ENCODE measurements around the gene KRTAP7-1. TPM values are rescaled to one million over a fixed set of nuclear protein-coding genes. Genes with fewer than 3 reads are reported as not detected.

Gene KRTAP7-1, protein sequence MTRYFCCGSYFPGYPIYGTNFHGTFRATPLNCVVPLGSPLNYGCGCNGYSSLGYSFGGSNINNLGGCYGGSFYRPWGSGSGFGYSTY
- total RNA-seq, result not detected in 2 replicates

DNA sequence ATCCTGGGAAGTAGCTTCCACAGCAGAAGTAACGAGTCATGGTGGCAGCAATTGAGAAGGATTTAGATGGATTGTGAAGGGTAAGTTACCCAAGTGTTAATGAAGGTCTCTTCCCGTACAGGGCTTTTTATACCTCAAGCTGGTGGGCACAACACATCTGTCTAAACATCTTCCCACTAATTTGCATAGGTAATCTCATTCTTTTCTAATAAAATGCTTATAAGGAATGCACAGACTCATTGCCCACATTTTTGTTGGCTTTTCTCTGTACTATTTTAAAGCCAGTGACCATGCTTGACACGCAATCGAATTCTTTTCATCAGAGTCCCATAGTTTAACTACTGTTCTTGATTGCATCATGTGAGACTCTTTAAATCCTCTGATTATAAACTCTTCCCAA is at the start of gene KRTAP7-1:
Gene KRTAP7-1 (minus strand): TSS at position 101 of the 400 bp plus-strand sequence. CDS start 61 bp downstream, at position 40.

DNA sequence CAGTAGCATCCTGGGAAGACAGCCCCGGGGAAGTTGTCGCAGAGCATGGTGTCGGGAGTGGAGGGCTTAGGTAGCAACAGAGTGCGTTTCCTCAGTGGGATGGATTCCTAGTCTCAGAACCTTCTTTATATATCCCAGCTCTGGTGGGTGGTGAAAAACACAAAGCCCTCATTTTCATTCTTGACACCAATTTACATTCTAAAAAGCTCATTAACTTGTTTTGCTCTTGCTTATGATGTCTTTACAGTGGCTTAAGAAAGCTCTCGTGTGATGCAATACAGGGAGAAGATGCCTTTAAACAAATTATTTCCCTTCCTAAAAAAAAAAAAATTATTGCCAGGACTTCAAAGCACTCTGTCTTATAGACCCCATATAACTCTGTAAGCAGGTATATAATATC is 16.4 kb downstream of the KRTAP7-1 start, which contains the start of gene KRTAP8-1:
Gene KRTAP8-1 (minus strand): TSS at position 101 of the 400 bp plus-strand sequence. CDS start 54 bp downstream, at position 47.

Other genes starting within 250 kb of the KRTAP7-1 start
- not detected in 2 replicates for gene KRTAP22-2, start 239.4 kb downstream of the KRTAP7-1 start, total RNA-seq
- gene KRTAP6-3, start 237.3 kb downstream of the KRTAP7-1 start, total RNA-seq, result not detected in 2 replicates
- not detected in 2 replicates for gene KRTAP6-2, start 230.9 kb downstream of the KRTAP7-1 start, total RNA-seq
- not detected in 2 replicates for gene KRTAP22-1, start 228.7 kb downstream of the KRTAP7-1 start, total RNA-seq
- gene KRTAP6-1, start 215.8 kb downstream of the KRTAP7-1 start, total RNA-seq, result not detected in 2 replicates
- not detected in 2 replicates for gene KRTAP20-1, start 213.3 kb downstream of the KRTAP7-1 start, total RNA-seq
- gene KRTAP20-4, start 209.1 kb downstream of the KRTAP7-1 start, total RNA-seq, result not detected in 2 replicates
- gene KRTAP20-2, start 194.6 kb downstream of the KRTAP7-1 start, total RNA-seq, result not detected in 2 replicates
- not detected in 2 replicates for gene KRTAP20-3, start 186.9 kb downstream of the KRTAP7-1 start, total RNA-seq
- gene KRTAP21-3, start 111.0 kb downstream of the KRTAP7-1 start, total RNA-seq, result not detected in 2 replicates
- gene KRTAP21-2, start 82.5 kb downstream of the KRTAP7-1 start, total RNA-seq, result not detected in 2 replicates
- not detected in 2 replicates for gene KRTAP21-1, start 74.3 kb downstream of the KRTAP7-1 start, total RNA-seq
- not detected in 2 replicates for gene KRTAP8-1, start 16.5 kb downstream of the KRTAP7-1 start, total RNA-seq
- gene KRTAP11-1, start 51.8 kb upstream of the KRTAP7-1 start, total RNA-seq, result not detected in 2 replicates
- not detected in 2 replicates for gene KRTAP19-8, start 208.7 kb upstream of the KRTAP7-1 start, total RNA-seq

Measured in smooth muscle cell of trachea (primary cell).